ENCODE measurements around the gene TDRKH.

DNA sequence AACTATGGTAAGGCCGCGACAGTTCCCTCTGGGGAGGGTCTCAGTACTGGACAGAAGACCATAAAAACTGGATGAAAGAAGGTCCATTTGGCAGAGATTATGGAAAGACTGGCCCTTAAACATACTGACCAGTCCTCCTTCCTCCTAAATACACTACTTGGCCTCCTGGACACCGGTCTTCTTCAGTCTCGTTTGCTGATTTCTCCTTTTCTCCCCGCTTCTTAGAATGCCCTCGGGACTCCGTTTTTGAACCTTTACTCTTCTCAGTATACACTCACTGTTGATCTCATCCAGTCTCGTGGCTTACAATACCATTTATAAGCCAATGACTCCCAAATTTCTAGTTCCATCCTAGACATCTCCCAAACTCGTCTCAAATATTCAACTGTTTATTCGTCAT is 26.3 kb downstream of the TDRKH start:
- TF ChIP-seq MAX (IDR thresholded peaks at IDR 0.05) (no peak), CTCF (IDR thresholded peaks at IDR 0.05 in 2 of 3, conservative IDR thresholded peaks at IDR 0.05 in 1 of 3; ENCODE audit: borderline replicate concordance in 1 of 3, insufficient read depth in 1 of 3, low read depth in 2 of 3, low read length in 2 of 3) (no peak), POLR2AphosphoS5 (IDR thresholded peaks at IDR 0.05; ENCODE audit: low read depth, low read length) (no peak), POLR2A (IDR thresholded peaks at IDR 0.05; ENCODE audit: borderline replicate concordance, extremely low read depth, insufficient read depth, insufficient read length) (no peak), JUND (IDR thresholded peaks at IDR 0.05) (no peak), EZH2 (IDR thresholded peaks at IDR 0.05) (no peak), YY1 (IDR thresholded peaks at IDR 0.05; ENCODE audit: extremely low read depth, insufficient replicate concordance, low read depth, low read length) (no peak), RAD21 (IDR thresholded peaks at IDR 0.05; ENCODE audit: low read depth) (no peak), ZBTB33 (IDR thresholded peaks at IDR 0.05; ENCODE audit: extremely low read depth, insufficient replicate concordance, low read length) (no peak), SRF (IDR thresholded peaks at IDR 0.05; ENCODE audit: low read depth) (no peak), FOSL1 (IDR thresholded peaks at IDR 0.05; ENCODE audit: low read depth) (no peak), CEBPB (IDR thresholded peaks at IDR 0.05; ENCODE audit: low read depth) (no peak), ZFX (IDR thresholded peaks at IDR 0.05) (no peak)

Data from HCT116 (cell line).